T1000 (cell line): ENCODE measurements around the gene PRM1.
"Not testable (repeated sequence)": the region's sequence is repeated elsewhere in the genome, so short reads cannot be mapped to it uniquely, and the experiment has no call there.

Experiments
- DNase-seq: peaks from one replicate; lab custom pipeline; 2025; ENCODE audit warnings: mixed read lengths; lab: John Stamatoyannopoulos, UW

PRM1 gene

DNA sequence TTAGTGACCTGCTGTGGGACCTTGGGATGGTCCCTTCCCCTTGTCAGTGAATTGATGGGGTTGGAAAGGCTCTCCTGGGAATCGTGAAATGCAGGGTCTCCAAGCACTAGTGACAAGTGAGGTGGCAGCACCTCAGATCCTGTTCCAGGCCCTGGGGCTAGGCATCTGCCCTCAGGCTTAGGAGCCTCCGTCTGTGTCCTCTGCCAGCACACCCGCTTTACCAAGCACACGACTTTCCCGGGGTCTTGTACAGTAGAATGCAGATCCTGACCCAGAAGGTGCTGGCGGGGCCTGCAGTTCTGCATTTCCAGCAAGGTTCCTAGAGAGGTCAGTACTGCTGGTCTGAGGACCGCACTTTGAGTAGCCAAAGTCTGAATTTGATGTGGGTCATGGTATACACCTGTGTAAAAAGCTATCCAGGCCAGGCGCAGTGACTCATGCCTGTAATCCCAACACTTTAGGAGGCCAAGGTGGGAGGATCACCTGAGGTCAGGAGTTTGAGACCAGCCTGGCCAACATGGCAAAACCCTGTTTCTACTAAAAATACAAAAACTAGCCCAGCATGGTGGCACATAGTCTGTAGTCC is 33.3 kb upstream of the PRM1 start:
- no peak for DNase-seq

DNA sequence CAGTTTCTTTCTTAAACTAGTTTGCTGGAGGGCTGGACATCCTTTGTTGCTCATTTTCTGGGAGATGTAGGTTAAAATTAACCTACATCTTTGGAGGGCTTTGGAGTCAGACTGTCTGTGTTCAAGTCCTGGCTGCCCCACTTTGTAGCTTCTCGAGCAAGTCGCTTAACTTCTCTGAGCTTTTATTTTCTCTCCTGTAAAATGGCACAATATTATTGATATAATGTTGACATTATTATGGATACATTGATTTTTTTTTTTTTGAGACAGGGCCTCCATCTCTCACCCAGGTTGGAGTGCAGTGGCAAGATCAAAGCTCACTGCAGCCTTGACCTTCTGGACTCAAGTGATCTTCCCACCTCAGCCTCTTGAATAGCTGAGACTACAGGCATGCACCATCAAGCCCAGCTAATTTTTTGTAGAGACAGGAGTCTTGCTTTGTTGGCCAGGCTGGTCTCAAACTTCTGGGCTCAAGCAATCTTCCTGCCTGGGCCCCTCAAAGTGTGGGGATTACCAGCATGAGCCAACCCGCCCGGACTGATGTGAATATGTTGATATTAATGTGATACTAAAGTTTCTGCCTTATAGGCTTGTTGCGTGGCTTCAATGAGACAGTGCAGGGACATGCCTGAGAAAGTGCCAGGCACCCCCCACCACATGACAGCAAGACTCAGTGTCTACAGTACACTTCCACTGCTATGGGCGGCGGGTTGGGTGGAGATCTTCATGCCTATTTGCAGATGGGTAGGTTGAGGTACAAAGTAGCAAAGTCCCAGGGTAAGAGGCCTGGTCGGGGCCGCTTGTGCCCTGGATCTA is 32.6 kb upstream of the PRM1 start:
- no peak for DNase-seq

- DNase-seq, result no peak
These were observed 31.8 kb upstream of the PRM1 start for GRCh38 chr16:11312718-11313492.

GRCh38 chr16:11310997-11311561 is 29.9 kb upstream of the PRM1 start:
- DNase-seq, result no peak

DNA sequence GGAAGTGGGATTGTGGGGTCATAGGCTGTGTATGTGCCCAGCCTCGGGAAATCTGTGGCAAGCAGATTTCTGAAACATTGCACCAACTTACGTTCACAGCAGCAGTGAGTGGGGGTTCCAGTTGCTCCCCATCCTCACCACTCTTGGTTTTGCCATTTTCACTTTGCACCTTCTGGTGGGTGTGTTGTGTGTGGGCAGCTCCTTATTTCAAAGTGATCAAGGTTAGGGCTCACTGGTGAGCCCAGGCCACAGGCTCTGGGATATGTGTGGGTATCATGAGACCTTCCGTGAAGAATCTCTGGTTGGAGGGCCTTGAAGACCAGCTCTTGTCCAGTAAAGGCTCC is 29.5 kb upstream of the PRM1 start:
- DNase-seq, result no peak

- DNase-seq, result no peak
These were observed 28.9 kb upstream of the PRM1 start for GRCh38 chr16:11309895-11310633.

- DNase-seq, result no peak
These were observed 27.6 kb upstream of the PRM1 start for GRCh38 chr16:11308493-11309283.

DNA sequence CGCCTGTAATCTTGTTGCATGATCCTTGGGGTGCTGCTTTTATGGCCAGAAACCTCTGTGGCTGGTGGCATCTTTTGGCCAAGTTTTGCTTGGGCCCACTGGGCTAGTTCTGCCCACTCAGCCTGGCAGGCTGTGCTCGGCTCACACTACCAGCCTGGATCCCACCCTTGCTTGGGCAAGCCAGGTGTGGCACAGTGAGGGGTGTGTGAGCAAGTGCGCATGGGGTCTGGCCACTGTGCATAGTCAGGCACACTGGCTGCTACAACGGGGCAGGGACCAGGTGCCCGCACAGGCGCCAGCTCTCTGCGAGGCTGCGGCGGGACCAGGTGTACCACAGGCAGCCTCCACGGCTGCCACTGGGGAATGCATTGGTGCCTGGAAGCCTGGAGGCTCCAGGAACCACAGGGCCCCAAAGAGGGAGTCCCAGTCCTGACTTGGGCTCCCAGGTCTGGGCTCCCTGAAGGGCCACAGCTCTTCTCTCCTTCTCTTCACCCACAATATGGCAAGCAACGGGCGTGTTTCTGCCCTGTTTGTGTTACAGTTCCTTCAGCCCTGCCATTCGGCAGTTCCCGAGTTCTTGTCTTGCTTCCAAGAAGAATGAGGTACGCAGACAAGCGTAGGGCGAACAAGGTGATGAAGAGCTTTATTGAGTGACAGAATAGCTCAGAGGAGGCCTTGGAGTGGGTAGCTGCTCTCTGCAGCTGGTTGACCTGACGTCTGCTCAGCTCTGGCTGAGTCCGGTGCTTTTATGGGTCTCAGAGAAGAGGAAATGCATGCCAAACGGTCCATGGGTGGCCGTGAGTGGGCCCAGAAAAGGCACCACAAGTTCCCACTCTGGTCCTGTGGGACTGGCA is 26.7 kb upstream of the PRM1 start:
- DNase-seq, result no peak

DNA sequence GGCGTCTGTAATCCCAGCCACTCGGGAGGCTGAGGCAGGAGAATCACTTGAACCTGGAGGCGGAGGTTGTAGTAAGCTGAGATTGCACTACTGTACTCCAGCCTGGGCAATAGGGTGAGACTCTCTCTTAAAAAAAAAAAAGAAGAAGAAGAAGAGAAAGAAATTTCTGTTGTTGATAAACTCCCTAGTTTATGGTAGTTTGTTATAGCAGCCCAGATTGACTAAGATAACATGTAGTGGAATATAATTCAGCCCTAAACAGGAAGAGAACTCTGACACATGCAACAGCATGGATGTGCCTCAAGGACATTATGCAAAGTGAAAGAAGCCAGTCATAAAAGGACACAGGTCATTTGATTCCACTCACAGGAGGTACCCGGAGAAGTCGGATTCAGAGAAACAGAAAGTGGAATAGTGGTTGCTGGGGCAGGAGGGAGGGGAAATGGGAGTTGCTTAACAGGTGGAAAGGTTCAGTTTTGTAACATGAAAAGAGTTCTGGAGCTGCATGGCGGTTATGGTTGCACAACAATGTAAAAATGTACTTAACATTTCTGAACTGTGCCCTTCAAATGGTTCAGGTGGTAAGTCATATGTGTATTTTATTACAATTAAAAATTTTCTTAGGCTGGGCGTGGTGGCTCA is 26.0 kb upstream of the PRM1 start:
- DNase-seq, result no peak

- DNase-seq, result no peak
These were observed 25.3 kb upstream of the PRM1 start for GRCh38 chr16:11306381-11306780.

DNA sequence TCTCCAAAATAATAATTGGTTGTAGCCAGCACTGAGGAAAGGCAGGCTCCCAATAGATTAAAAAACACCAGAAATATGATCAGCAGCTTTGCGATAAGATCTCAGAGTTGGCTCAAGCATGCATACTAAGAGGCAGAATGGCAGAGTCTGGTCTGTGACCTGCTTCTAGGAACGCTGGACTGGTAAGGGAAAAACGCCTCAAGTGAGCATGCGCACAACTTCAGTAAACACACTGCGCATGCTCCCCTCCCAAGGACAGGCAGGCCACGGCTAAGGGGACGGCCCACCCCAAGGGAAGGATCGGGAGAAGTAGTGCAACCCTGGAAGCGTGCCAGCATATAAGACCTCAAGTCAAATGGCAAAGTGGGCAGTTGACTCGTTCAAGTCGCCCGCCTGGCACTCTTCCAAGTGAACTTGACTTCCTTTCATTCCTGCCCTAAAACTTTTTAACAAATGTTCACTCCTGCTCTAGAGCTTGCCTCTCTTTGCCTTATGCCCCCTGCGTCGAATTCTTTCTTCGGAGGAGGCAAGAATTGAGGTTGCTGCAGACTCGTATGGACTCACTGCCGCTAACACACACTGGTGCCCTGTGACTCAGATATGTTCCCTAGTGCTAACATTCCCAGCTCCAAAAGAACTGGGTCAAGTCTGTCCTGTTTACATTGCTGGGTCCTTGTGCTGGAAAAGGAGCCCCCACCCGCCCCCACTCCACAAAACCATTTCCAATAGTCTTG is 22.4 kb upstream of the PRM1 start:
- DNase-seq, result no peak

- no peak for DNase-seq
These were observed 21.8 kb upstream of the PRM1 start for GRCh38 chr16:11302977-11303376.

DNA sequence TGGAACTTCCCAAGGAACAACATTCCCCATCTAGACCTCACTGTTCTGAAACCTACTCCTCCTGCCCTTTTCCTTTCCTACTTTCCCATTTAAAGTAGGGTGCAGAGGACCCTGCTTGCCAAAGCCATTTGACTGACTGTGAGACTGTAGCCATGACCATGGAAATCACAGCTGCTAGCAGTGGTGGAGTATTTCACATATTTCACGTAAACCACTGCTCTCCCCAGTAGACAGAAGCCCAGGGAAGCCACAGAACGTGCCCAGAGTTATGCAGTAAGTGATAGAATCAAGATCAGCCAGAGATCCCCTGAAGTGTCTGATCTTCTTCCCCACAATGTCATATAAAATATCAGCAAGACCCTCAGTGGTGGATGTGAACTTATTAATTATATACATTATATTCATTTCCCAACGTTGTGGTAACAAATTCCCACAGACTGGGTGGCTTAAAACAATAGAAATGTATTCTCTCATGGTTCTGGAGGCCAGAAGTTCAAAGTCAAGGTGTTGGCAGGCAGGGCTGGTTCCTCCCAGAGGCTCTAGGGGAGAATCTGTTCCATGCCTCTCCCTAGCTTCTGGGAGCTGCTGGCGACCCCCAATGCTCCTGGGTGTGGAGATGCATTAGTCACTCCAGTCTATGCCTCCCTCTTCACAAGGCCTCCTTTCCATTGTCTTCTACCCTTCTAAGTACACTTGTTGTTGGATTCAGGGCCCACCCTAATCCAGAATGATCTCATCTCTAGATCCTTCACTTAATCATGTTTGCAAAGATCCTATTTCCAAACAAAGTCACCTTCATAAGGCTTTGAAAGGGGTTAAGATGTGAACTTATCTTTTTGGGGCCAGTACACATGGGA is 20.7 kb upstream of the PRM1 start:
- no peak for DNase-seq

GRCh38 chr16:11300560-11300892 is 19.4 kb upstream of the PRM1 start:
- no peak for DNase-seq

- DNase-seq, result no peak
These were observed 18.9 kb upstream of the PRM1 start for GRCh38 chr16:11299865-11300559.

GRCh38 chr16:11298950-11299547 is 17.9 kb upstream of the PRM1 start:
- not testable (repeated sequence) for DNase-seq
